GM12878 (cell line): ENCODE results near the gene KRT4. TPM values are rescaled to one million over a fixed set of nuclear protein-coding genes. Genes with fewer than 3 reads are reported as not detected.

Experiments
- ATAC-seq: fragments of 200-7000 bp; cut with Tn5 transposase; 3 replicates; pipeline ENCODE4 v1.9.1; 2020; ENCODE audit warnings: mild to moderate bottlenecking, moderate library complexity
- BruUV-seq: library from RNA; stranded (reverse); fragments of 400-500 nt; replicated peaks from 2 replicates; lab custom pipeline; 2021; lab: Mats Ljungman, UMichigan
- CTCF ChIA-PET: fragments of 300-600 bp; sonication (Branson Sonifier 250); formaldehyde crosslinking; extraction: SDS; loops from one replicate; lab custom pipeline; 2021; ENCODE audit warnings: inconsistent platforms; lab: Yijun Ruan, JAX
- POLR2A ChIA-PET: fragments of 350-600 bp; formaldehyde crosslinking; extraction: SDS; loops from one replicate; lab custom pipeline; 2021; ENCODE audit warnings: inconsistent platforms; lab: Charles Lee
- RAD21 ChIA-PET: fragments of 300-600 bp; sonication (Branson Sonifier 250); formaldehyde crosslinking; loops from one replicate; lab custom pipeline; 2023; ENCODE audit warnings: antibody characterized with exemption; ENCODE audit not compliant: unreplicated experiment; lab: Charles Lee
- SMC1A ChIA-PET: fragments of 300-600 bp; sonication (Branson Sonifier 250); formaldehyde crosslinking; loops from one replicate; lab custom pipeline; 2023; ENCODE audit not compliant: unreplicated experiment, uncharacterized antibody; lab: Charles Lee
- DNase-seq: peaks from one replicate; pipeline ENCODE4 v3.0.0-alpha.2; 2011; ENCODE audit warnings: low read depth, low spot score
- FAIRE-seq: peaks from 3 replicates; lab custom pipeline; 2011; peaks lifted over from hg19 to GRCh38; lab: Jason Lieb, UNC
- H2AFZ ChIP-seq: 2 replicates; pipeline ENCODE4 v1.6.0; 2011; ENCODE audit warnings: low read depth, low read length, control low read depth; ENCODE audit not compliant: control insufficient read depth
- H3K27ac ChIP-seq: 2 replicates; pipeline ENCODE4 v1.5.1; 2011; ENCODE audit warnings: control low read depth; ENCODE audit not compliant: control insufficient read depth, insufficient read depth
- H3K27me3 ChIP-seq, 2 experiments: replicated peaks in 1 of 2; 2 replicates each; pipeline versions ENCODE4 v1.6.0 to v1.6.1; 2011; ENCODE audit warnings: low read length in 1 of 2; ENCODE audit not compliant: control insufficient read depth in 2 of 2, insufficient read depth in 2 of 2
- H3K36me3 ChIP-seq, 2 experiments: 2 replicates each; pipeline ENCODE4 v1.5.1; 2011; ENCODE audit warnings: low read length in 1 of 2; ENCODE audit not compliant: control insufficient read depth in 2 of 2, insufficient read depth in 2 of 2
- H3K4me1 ChIP-seq: 2 replicates; pipeline ENCODE4 v1.6.1; 2011; ENCODE audit warnings: mild to moderate bottlenecking, low read length, moderate library complexity, mixed read lengths; ENCODE audit not compliant: control insufficient read depth, insufficient read depth
- H3K4me2 ChIP-seq: 2 replicates; pipeline ENCODE4 v1.6.0; 2011; ENCODE audit warnings: control low read depth; ENCODE audit not compliant: control insufficient read depth, insufficient read depth
- H3K4me3 ChIP-seq: fragments of 200-600 bp; sonication (generic); 2 replicates; pipeline ENCODE4 v1.5.1; 2016
- H3K79me2 ChIP-seq: 2 replicates; pipeline ENCODE4 v1.6.0; 2011; ENCODE audit warnings: low read length; ENCODE audit not compliant: control insufficient read depth, insufficient read depth
- H3K9ac ChIP-seq: 2 replicates; pipeline ENCODE4 v1.8.0; 2011; ENCODE audit warnings: low read length, control low read depth, mixed read lengths; ENCODE audit not compliant: control insufficient read depth, insufficient read depth
- H3K9me3 ChIP-seq: replicated peaks from 3 replicates; pipeline ENCODE4 v1.5.1; 2011; ENCODE audit warnings: mild to moderate bottlenecking, low read length; ENCODE audit not compliant: control insufficient read depth, insufficient read depth
- H4K20me1 ChIP-seq: 2 replicates; pipeline ENCODE4 v1.6.0; 2011; ENCODE audit not compliant: control insufficient read depth, insufficient read depth
- ASH2L ChIP-seq: fragments of 300-600, 200-600 bp; sonication (generic); IDR thresholded peaks from 2 replicates; pipeline ENCODE4 v1.6.1; 2017; ENCODE audit warnings: low read depth, mild to moderate bottlenecking, borderline replicate concordance
- CBFB ChIP-seq: IDR thresholded peaks from 2 replicates; pipeline ENCODE4 v1.6.1; 2016; ENCODE audit warnings: antibody characterized with exemption, low read depth
- CUX1 ChIP-seq: IDR thresholded peaks from 2 replicates; pipeline ENCODE4 v1.6.1; 2012; ENCODE audit warnings: improper control_type of control experiment, low read depth, low read length; ENCODE audit not compliant: insufficient replicate concordance
- ESRRA ChIP-seq: IDR thresholded peaks from 2 replicates; pipeline ENCODE4 v1.6.1; 2012; ENCODE audit warnings: mild to moderate bottlenecking, low read length, improper control_type of control experiment
- HCFC1 ChIP-seq: fragments of 150-350 bp; IDR thresholded peaks from 2 replicates; pipeline ENCODE4 v1.6.1; 2014; ENCODE audit warnings: low read length
- IKZF2 ChIP-seq, 2 experiments: fragments of 450-650 bp; IDR thresholded peaks; 2 replicates each; pipeline ENCODE4 v1.6.1; 2017; ENCODE audit warnings: mild to moderate bottlenecking in 2 of 2, moderate library complexity in 2 of 2
- JUND ChIP-seq: IDR thresholded peaks from 2 replicates; pipeline ENCODE4 v1.6.1; 2012; ENCODE audit warnings: low read depth, mild to moderate bottlenecking, low read length, improper control_type of control experiment, moderate library complexity
- KLF5 ChIP-seq: fragments of 450-650 bp; IDR thresholded peaks from 2 replicates; pipeline ENCODE4 v1.6.1; 2014; ENCODE audit warnings: mild to moderate bottlenecking; ENCODE audit not compliant: partially characterized antibody
- MTA3 ChIP-seq: IDR thresholded peaks from 2 replicates; pipeline ENCODE4 v1.6.1; 2012; ENCODE audit warnings: low read length, inconsistent platforms, borderline replicate concordance
- MYB ChIP-seq: fragments of 150-350 bp; IDR thresholded peaks from 2 replicates; pipeline ENCODE4 v1.6.1; 2014; ENCODE audit warnings: mild to moderate bottlenecking, low read depth, low read length, borderline replicate concordance
- SMAD5 ChIP-seq: IDR thresholded peaks from 2 replicates; pipeline ENCODE4 v1.6.1; 2016; ENCODE audit warnings: antibody characterized with exemption, low read depth
- USF1 ChIP-seq: IDR thresholded peaks from 2 replicates; pipeline ENCODE4 v1.6.1; 2011; ENCODE audit warnings: borderline replicate concordance, low read depth, mild to moderate bottlenecking, moderate library complexity, mixed read lengths, low read length; ENCODE audit not compliant: insufficient read depth; ENCODE audit errors: extremely low read length
- WRNIP1 ChIP-seq: IDR thresholded peaks from 2 replicates; pipeline ENCODE4 v1.6.1; 2011; ENCODE audit warnings: low read depth, low read length, improper control_type of control experiment, borderline replicate concordance
- ZBTB40 ChIP-seq: fragments of 450-650 bp; IDR thresholded peaks from 2 replicates; pipeline ENCODE4 v1.6.1; 2016; ENCODE audit warnings: mild to moderate bottlenecking, moderate library complexity, borderline replicate concordance
- WGBS: methylation state at CpG from one replicate; pipeline ENCODE4 v1.1.6; 2016; ENCODE audit warnings: low lambda C conversion rate; ENCODE audit not compliant: insufficient replicate concordance, insufficient coverage; ENCODE audit errors: missing lambda C conversion rate; 5-methylcytosine and 5-hydroxymethylcytosine counted together
- in situ Hi-C: fragments of 300-500 bp; cut with MboI; formaldehyde crosslinking; loops from 9 replicates; pipeline ENCODE4 v1.14.3; 2018; ENCODE audit warnings: mixed read lengths
- intact Hi-C: fragments of 100-400 bp; cut with micrococcal nuclease; formaldehyde crosslinking; loops from one replicate; pipeline ENCODE4 v1.14.2; 2022; ENCODE audit not compliant: unreplicated experiment
- polyA plus RNA-seq, 11 experiments: library from polyadenylated mRNA; depleted of rRNA in 4 of 11; unstranded in 6 of 11; stranded (reverse) in 5 of 11; fragments of >200 nt; fragmentation: Nextera tagmentation in 4 of 11; fragmentation: Illumina TruSeq in 1 of 11; extraction: Ambion mirVana in 4 of 11; extraction: Trizol in 1 of 11; gene quantifications; 1 replicate in 1 of 11; 2 replicates in 10 of 11; pipeline versions ENCODE4 v1.2.1 to v1.2.3, GENCODE V29; 2011 to 2016; ENCODE audit warnings: inconsistent platforms in 2 of 11, missing spikeins in 2 of 11, low read depth in 1 of 11
- total RNA-seq, 4 experiments: library from RNA; depleted of rRNA in 3 of 4; stranded (reverse); fragments of >200 nt in 3 of 4; fragmentation: Illumina TruSeq in 1 of 4; extraction: Trizol in 1 of 4; gene quantifications; 2 replicates each; pipeline versions ENCODE4 v1.2.1 to v1.2.3, GENCODE V29; 2013 to 2021

KRT4 gene
- total and polyA plus RNA-seq, 10 of the 15 experiments (the other 5 are each of a cell fraction or from before 2014, with no cell fraction given) = not detected

- no peak for TF ChIP-seq ZBTB40
- TF ChIP-seq MTA3 = no peak
- no peak for TF ChIP-seq MYB
- no peak for TF ChIP-seq KLF5
Measured at GRCh38 chr12:52771505-52771904, 42.4 kb downstream of the KRT4 start (continued).

- Histone ChIP-seq H3K4me2 (no peak overlapping the region), H3K9me3 (no peaks in the 10 kb centered on the region), H3K79me2 (no peaks in the 10 kb centered on the region), H2AFZ (no peak overlapping the region), H4K20me1 (no peaks in the 10 kb centered on the region), H3K4me3 (no peak overlapping the region), H3K27ac (no peak overlapping the region), H3K36me3 (no peaks in the 10 kb centered on the region), H3K9ac (no peak overlapping the region), H3K4me1 (no peaks in the 10 kb centered on the region), H3K27me3 (peaks cover 0 to 5% of the 10 kb centered on the region in 2 experiments; a peak in 3 of 4 replicates)
- no TSS peak for BruUV-seq
- RAD21 ChIA-PET = no interaction called here
- no peak for DNase-seq
- in situ Hi-C loops = no loop called here
- 26% methylated on average over 6 of the region's 6 CpGs for WGBS
- POLR2A ChIA-PET = no interaction called here
- intact Hi-C loops = no loop called here
- CTCF ChIA-PET = interaction anchor here (0.9 to 1.4 kb wide), 2 partner anchors 8 to 99 kb away, joined by 3 read pairs; no protein-coding TSS in a partner anchor
- SMC1A ChIA-PET = no interaction called here
- no peak for FAIRE-seq
- no peak for ATAC-seq
- TF ChIP-seq CBFB (no peak), ESRRA (no peak), CUX1 (no peak), WRNIP1 (no peak), HCFC1 (no peak), SMAD5 (no peak), IKZF2 (IDR thresholded peaks at IDR 0.05) (no peak), USF1 (no peak), JUND (no peak), ASH2L (no peak)
Measured at GRCh38 chr12:52771088-52771487, 42.8 kb downstream of the KRT4 start.
